Panc1 (cell line): ENCODE data around the gene PLCH1.

Experiments
- TCF7L2 ChIP-seq: IDR thresholded peaks from 2 replicates; pipeline ENCODE4 v1.6.1; 2011; ENCODE audit warnings: mild to moderate bottlenecking, low read depth, low read length, inconsistent platforms
- TF ChIP-seq, protein P1 (sequence below): fragments of 450-650 bp; IDR thresholded peaks from 2 replicates; pipeline ENCODE4 v1.5.1; 2017; ENCODE audit warnings: mild to moderate bottlenecking
- TF ChIP-seq, protein P2 (sequence below), 2 experiments: IDR thresholded peaks; 2 replicates each; pipeline ENCODE4 v1.6.1; 2011 to 2012; ENCODE audit warnings: low read depth in 2 of 2, control low read depth in 1 of 2, low read length in 1 of 2, mild to moderate bottlenecking in 1 of 2, moderate library complexity in 1 of 2; ENCODE audit not compliant: insufficient read depth in 1 of 2

DNA sequence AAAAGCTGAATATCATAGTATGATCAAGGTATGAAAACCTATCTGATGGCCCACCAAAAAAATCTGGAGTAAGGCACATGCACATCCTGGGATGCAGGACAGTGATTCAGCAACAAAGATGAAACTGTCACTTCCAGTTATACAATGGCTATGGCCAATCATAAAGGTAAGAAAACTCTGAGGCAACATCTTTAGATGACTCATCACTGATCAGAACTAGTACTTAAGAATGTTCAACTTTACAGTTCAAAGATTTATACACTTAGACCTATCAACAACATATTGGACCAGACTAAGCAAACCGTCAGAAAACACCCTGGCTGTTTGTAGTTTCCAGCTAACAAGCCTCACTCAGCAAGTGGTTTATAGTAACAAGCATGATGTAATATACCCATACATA, 21.3 kb upstream of the PLCH1 start:
- TF ChIP-seq, protein P1, sequence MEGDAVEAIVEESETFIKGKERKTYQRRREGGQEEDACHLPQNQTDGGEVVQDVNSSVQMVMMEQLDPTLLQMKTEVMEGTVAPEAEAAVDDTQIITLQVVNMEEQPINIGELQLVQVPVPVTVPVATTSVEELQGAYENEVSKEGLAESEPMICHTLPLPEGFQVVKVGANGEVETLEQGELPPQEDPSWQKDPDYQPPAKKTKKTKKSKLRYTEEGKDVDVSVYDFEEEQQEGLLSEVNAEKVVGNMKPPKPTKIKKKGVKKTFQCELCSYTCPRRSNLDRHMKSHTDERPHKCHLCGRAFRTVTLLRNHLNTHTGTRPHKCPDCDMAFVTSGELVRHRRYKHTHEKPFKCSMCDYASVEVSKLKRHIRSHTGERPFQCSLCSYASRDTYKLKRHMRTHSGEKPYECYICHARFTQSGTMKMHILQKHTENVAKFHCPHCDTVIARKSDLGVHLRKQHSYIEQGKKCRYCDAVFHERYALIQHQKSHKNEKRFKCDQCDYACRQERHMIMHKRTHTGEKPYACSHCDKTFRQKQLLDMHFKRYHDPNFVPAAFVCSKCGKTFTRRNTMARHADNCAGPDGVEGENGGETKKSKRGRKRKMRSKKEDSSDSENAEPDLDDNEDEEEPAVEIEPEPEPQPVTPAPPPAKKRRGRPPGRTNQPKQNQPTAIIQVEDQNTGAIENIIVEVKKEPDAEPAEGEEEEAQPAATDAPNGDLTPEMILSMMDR: no peak
- TF ChIP-seq, protein P2, sequence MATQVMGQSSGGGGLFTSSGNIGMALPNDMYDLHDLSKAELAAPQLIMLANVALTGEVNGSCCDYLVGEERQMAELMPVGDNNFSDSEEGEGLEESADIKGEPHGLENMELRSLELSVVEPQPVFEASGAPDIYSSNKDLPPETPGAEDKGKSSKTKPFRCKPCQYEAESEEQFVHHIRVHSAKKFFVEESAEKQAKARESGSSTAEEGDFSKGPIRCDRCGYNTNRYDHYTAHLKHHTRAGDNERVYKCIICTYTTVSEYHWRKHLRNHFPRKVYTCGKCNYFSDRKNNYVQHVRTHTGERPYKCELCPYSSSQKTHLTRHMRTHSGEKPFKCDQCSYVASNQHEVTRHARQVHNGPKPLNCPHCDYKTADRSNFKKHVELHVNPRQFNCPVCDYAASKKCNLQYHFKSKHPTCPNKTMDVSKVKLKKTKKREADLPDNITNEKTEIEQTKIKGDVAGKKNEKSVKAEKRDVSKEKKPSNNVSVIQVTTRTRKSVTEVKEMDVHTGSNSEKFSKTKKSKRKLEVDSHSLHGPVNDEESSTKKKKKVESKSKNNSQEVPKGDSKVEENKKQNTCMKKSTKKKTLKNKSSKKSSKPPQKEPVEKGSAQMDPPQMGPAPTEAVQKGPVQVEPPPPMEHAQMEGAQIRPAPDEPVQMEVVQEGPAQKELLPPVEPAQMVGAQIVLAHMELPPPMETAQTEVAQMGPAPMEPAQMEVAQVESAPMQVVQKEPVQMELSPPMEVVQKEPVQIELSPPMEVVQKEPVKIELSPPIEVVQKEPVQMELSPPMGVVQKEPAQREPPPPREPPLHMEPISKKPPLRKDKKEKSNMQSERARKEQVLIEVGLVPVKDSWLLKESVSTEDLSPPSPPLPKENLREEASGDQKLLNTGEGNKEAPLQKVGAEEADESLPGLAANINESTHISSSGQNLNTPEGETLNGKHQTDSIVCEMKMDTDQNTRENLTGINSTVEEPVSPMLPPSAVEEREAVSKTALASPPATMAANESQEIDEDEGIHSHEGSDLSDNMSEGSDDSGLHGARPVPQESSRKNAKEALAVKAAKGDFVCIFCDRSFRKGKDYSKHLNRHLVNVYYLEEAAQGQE (IDR thresholded peaks at IDR 0.05; ENCODE audit: insufficient read depth in 1 of 2, low read depth in 2 of 2, low read length in 1 of 2): no peak
- TF ChIP-seq TCF7L2: no peak
